Lung (tissue), 12 donors: Measurements from ENCODE around the gene TSPOAP1. TPM values are rescaled to one million over a fixed set of nuclear protein-coding genes. Genes with fewer than 3 reads are reported as not detected.

Experiments used
- ATAC-seq: fragments of 200-7000 bp; cut with Tn5 transposase; one replicate; pipeline ENCODE4 v1.9.1; 2020; ENCODE audit warnings: moderate number of reproducible peaks; ENCODE audit not compliant: insufficient read depth, low FRiP score
- DNase-seq, 3 donors: peaks; one replicate each; pipeline ENCODE4 v3.0.0-alpha.2; 2013 to 2017
- H3K27ac ChIP-seq, 2 donors: one replicate each; pipeline ENCODE4 v1.5.1; 2013; ENCODE audit warnings: mild to moderate bottlenecking in 2 of 2, moderate library complexity in 2 of 2, control low read depth in 1 of 2, inconsistent platforms in 1 of 2, low read depth in 1 of 2, low read length in 1 of 2
- H3K27me3 ChIP-seq, 3 donors: one replicate each; pipeline ENCODE4 v1.5.1; 2013; ENCODE audit warnings: low read length in 2 of 3; ENCODE audit not compliant: control insufficient read depth in 3 of 3, insufficient read depth in 3 of 3
- H3K36me3 ChIP-seq, 4 donors: one replicate each; pipeline ENCODE4 v1.5.1; 2013; ENCODE audit warnings: low read length in 4 of 4, mild to moderate bottlenecking in 1 of 4, moderate library complexity in 1 of 4; ENCODE audit not compliant: control insufficient read depth in 4 of 4, insufficient read depth in 4 of 4
- H3K4me1 ChIP-seq, 5 donors: one replicate each; pipeline ENCODE4 v1.5.1; 2013; ENCODE audit warnings: low read length in 5 of 5, mild to moderate bottlenecking in 2 of 5, moderate library complexity in 1 of 5; ENCODE audit not compliant: control insufficient read depth in 5 of 5, insufficient read depth in 5 of 5
- H3K4me3 ChIP-seq: one replicate; pipeline ENCODE4 v1.5.1; 2013; ENCODE audit warnings: mild to moderate bottlenecking, control low read depth, moderate library complexity
- H3K9ac ChIP-seq, 2 donors: one replicate each; pipeline ENCODE4 v1.5.1; 2013; ENCODE audit warnings: low read length in 2 of 2, control low read depth in 1 of 2; ENCODE audit not compliant: insufficient read depth in 1 of 2
- H3K9me3 ChIP-seq, 4 donors: one replicate each; pipeline ENCODE4 v1.5.1; 2013; ENCODE audit warnings: low read length in 3 of 4, mild to moderate bottlenecking in 1 of 4, moderate library complexity in 1 of 4; ENCODE audit not compliant: control insufficient read depth in 4 of 4, insufficient read depth in 3 of 4
- CTCF ChIP-seq: IDR thresholded peaks from 2 replicates; pipeline ENCODE4 v1.5.1; 2012; ENCODE audit warnings: mild to moderate bottlenecking; ENCODE audit errors: control extremely low read depth, extremely low read depth
- WGBS, 2 donors: extraction: QIAGEN DNeasy Blood & Tissue Kit; methylation state at CpG; one replicate each; pipeline ENCODE4 v1.1.7; 2013; 5-methylcytosine and 5-hydroxymethylcytosine counted together
- polyA plus RNA-seq, 2 donors: library from polyadenylated mRNA; stranded (reverse); fragments of 200-250 nt; gene quantifications; one replicate each; pipeline ENCODE4 v1.2.1, GENCODE V29; 2013
- total RNA-seq, 2 donors: library from RNA; depleted of rRNA in 1 of 2; stranded (reverse); fragments of >200 nt in 1 of 2; gene quantifications; one replicate each; pipeline ENCODE4 v1.2.1, GENCODE V29; 2014 to 2021
- donor health status: control.
- donor health status: control.
- donor health status: Bipolar disorder and iron deficiency.
- donor health status: healthy.
- donor health status: DM: yes; HTN: yes; CAD: no.

Gene TSPOAP1
- total and polyA plus RNA-seq, 4 donors: 7.0 to 23.5 (median 18.2) TPM

GRCh38 chr17:58272367-58273280, 56.0 kb downstream of the TSPOAP1 start:
- H3K4me3 ChIP-seq: no peak overlapping the region
- no peak for TF ChIP-seq CTCF
- no peaks in the 10 kb centered on the region for H3K36me3 ChIP-seq
- DNase-seq (no peak), ATAC-seq (no peak)
- H3K27ac ChIP-seq: no peak overlapping the region
- no peak overlapping the region for H3K9ac ChIP-seq
- H3K27me3 ChIP-seq: peaks cover 0 to 3% (median 0%) of the 10 kb centered on the region in 3 donors
- H3K4me1 ChIP-seq: no peaks in the 10 kb centered on the region
- WGBS, 2 donors: 53 to 75% methylated on average over 12 of the region's 12 CpGs
- no peaks in the 10 kb centered on the region for H3K9me3 ChIP-seq

DNA sequence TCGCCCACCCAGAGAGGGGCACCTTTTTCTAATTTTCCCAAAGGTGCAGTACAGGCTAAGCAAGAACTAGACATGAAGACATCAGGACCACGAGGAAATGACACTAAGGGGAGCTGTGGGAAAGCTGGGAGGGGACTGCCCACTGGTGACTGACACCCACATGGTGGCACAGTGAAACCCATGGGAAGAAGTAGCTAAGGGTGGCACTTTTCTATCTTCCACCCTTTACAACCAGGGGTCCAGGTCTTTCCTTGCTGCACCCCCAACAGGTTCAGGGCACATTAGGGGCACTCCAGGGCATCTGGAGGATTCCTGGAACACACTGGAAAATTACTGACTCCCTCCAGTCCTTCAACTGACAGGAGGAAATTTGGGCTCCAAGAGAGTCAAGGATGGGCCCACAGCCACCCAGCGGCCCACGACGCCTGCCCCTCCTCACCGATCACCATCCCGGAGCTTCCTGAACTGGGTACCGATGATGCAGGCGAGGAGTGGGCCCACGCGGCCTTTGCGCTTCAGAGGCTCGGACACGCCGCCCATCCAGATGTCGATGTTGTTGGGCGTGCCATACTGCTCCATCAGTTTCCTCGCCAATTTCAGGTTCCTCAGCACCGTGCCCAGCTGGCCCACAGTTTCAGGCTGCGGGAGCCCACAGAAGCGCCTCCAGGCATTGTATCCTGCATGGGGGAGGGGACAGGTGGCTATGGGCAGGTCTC, 57.2 kb downstream of the TSPOAP1 start:
- Histone ChIP-seq H3K9ac (no peak overlapping the region), H3K9me3 (no peaks in the 10 kb centered on the region), H3K4me3 (no peak overlapping the region), H3K36me3 (no peaks in the 10 kb centered on the region), H3K27ac (no peak overlapping the region), H3K27me3 (peaks cover 0 to 3% (median 0%) of the 10 kb centered on the region in 3 donors), H3K4me1 (no peaks in the 10 kb centered on the region)
- ATAC-seq: no peak
- WGBS, 2 donors: 68 to 82% methylated on average over 21 of the region's 21 CpGs
- TF ChIP-seq CTCF: no peak
- DNase-seq: no peak

DNA sequence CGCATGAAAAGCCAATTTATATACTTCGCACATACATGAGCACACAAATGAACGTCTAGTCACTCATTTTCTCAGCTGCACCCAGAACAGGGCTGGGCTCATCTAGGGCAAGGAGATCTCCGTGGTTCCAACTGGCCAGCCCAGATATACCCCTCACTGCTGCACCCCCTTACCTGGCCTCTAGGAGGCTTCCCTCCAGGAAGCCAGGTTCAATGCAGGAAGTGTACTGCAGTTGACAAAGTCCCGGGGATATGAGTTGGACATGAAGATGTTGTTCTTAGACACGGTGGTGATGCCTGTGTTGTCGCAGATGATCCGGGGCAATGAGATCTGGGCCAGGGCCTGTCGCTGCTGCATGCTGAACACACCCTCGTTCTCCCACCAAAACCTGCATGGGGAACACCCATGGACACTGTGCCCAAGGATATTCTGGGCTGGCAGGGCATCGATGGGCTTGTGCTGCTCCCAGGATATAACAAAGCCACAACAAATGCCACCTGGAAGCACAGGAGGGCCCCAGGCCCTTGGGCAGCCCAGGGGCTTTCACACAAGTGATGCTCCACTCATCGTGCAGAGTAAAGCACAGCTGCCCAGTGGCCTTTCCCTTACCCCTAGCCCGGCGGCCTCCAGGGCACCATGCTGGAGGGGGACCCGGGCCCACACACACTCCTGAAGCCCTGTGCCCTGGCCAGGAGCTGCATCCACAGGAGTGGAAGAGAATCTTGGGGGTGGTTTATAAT, 57.9 kb downstream of the TSPOAP1 start:
- Histone ChIP-seq H3K27me3 (peaks cover 0 to 3% (median 0%) of the 10 kb centered on the region in 3 donors), H3K9ac (no peak overlapping the region), H3K36me3 (no peaks in the 10 kb centered on the region), H3K9me3 (no peaks in the 10 kb centered on the region), H3K4me1 (no peaks in the 10 kb centered on the region), H3K27ac (no peak overlapping the region), H3K4me3 (no peak overlapping the region)
- ATAC-seq: no peak
- WGBS, 2 donors: 58 to 75% methylated on average over 15 of the region's 15 CpGs
- DNase-seq: no peak
- TF ChIP-seq CTCF: no peak
